Testis (tissue), 3 donors: ENCODE measurements around the gene SIN3A. TPM values are rescaled to one million over a fixed set of nuclear protein-coding genes. Genes with fewer than 3 reads are reported as not detected.

Experiments
- DNase-seq: peaks from one replicate; pipeline ENCODE4 v3.0.0-alpha.2; 2019
- H3K27ac ChIP-seq, 2 donors: fragments of 200-600 bp; sonication (generic); one replicate each; pipeline ENCODE4 v1.5.1; 2019
- H3K27me3 ChIP-seq: fragments of 200-600 bp; sonication (generic); one replicate; pipeline ENCODE4 v1.5.1; 2019
- H3K36me3 ChIP-seq: fragments of 200-600 bp; sonication (generic); one replicate; pipeline ENCODE4 v1.5.1; 2017; ENCODE audit warnings: low read depth; ENCODE audit errors: missing control alignments
- H3K4me1 ChIP-seq: fragments of 200-600 bp; sonication (generic); one replicate; pipeline ENCODE4 v1.5.1; 2019
- H3K4me3 ChIP-seq, 2 donors: fragments of 200-600 bp; sonication (generic); one replicate each; pipeline ENCODE4 v1.5.1; 2017 to 2019
- H3K9me3 ChIP-seq: fragments of 200-600 bp; sonication (generic); one replicate; pipeline ENCODE4 v1.5.1; 2017
- CTCF ChIP-seq, 3 experiments: fragments of 450-650 bp in 2 of 3; fragments of 200-600 bp in 1 of 3; sonication (generic) in 1 of 3; IDR thresholded peaks; one replicate each; pipeline ENCODE4 v1.5.1; 2016 to 2019; ENCODE audit warnings: antibody characterized with exemption in 3 of 3, mild to moderate bottlenecking in 2 of 3, moderate library complexity in 1 of 3
- POLR2A ChIP-seq: fragments of 450-650 bp; IDR thresholded peaks from one replicate; pipeline ENCODE4 v1.6.1; 2017; ENCODE audit warnings: antibody characterized with exemption, mild to moderate bottlenecking, moderate library complexity
- WGBS, 2 donors: methylation state at CpG; one replicate each; pipeline ENCODE4 v1.1.5; 2018; 5-methylcytosine and 5-hydroxymethylcytosine counted together
- intact Hi-C: fragments of 100-400 bp; cut with DNase I; formaldehyde crosslinking; loops from one replicate; pipeline ENCODE4 v1.15.1; 2023; ENCODE audit warnings: low total_unique reads
- polyA plus RNA-seq: library from polyadenylated mRNA; stranded (reverse); fragments of 350-450 nt; fragmentation: Illumina TruSeq; extraction: RNeasy Lipid Tissue Mini Kit (QIAGEN cat#74804); gene quantifications from one replicate; pipeline ENCODE4 v1.2.3, GENCODE V29; 2014; ENCODE audit warnings: low read depth, low replicate concordance; ENCODE audit not compliant: insufficient read depth
- total RNA-seq, 2 donors: library from RNA; depleted of rRNA; stranded (reverse); fragments of >200 nt; gene quantifications; one replicate each; pipeline ENCODE4 v1.2.3, GENCODE V29; 2016

The SIN3A gene
- total and polyA plus RNA-seq, 3 donors from 2014 or later = 65.9 to 100 (median 95.0) TPM

DNA sequence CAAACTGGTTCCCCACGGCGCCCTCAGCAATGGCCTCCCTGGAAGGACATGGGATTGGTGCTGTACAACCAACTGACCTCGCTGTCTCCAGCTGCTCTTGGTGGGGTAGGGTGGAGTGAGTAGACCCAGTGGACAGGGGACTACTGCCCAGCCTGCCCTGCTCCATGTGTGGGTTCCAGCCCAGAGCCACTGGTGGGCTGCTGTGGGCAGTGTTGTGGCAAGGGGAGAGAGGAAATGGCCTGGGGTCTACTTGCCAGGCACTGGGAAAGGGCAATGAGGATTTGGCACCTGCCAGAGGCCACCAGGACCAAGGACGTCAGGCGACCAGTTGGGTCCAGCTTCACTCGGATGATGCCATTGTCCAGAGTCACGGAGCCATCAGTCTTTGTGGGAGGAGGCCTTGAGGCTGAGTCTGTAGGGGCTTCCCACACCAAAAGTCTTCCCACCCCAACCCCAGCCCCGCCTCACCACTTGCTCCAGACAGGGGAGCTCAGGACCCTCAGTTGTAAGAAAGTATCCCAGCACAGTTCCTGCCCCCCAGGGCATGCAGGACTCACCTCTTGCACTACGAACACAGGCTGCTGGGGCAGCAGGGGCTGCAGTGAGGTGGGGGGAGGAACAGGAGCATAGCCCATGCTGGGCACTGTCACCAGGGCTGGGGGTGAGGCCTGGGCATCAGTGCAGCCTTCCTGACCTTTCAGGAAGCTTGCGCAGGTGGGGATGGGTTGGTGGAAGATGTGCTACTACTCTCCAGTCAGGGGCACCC is 92.5 kb downstream of the SIN3A start:
- H3K27ac ChIP-seq = no peak overlapping the region
- TF ChIP-seq POLR2A = no peak
- no peak for TF ChIP-seq CTCF (IDR thresholded peaks at IDR 0.05)
- intact Hi-C loops = no loop called here
- WGBS, 2 donors = 84 to 94% methylated on average over 4 to 10 of the region's 10 CpGs
- H3K4me1 ChIP-seq = no peaks in the 10 kb centered on the region
- no peak for DNase-seq
- no peaks in the 10 kb centered on the region for H3K36me3 ChIP-seq
- H3K9me3 ChIP-seq = no peaks in the 10 kb centered on the region
- no peak overlapping the region for H3K4me3 ChIP-seq
- no peaks in the 10 kb centered on the region for H3K27me3 ChIP-seq

DNA sequence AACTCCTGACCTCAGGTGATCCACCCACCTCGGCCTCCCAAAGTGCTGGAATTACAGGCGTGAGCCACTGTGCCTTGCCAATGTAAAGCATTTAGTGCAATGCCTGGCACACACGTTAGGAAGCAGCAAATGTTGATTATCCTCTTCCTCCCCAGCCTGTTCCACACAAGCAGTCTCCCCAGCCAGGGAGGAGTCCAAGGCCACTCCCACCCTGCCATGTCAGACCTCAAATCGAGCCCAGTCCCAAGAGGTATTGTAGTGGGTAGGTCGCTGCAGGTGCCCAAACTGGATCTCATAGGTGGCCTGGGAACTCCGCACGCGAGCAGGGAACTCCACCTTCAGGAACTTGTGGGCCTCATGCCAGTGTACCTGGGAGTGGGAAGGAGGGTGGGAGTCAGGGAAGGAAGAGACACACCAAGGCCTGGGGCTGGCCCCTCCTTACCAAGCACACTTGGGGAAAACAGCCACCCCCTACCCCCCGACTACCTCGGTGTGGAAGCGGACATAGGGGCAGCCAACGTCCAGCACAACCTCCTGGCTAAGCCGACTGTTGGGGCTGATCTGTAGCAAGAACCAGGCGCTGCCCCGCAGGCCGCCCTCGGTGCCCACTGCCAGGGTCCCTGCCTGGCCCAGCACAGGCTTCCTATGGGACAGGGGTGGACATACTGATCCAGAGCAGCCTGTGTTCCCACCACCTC is 93.4 kb downstream of the SIN3A start:
- Histone ChIP-seq H3K4me1 (no peaks in the 10 kb centered on the region), H3K27me3 (no peaks in the 10 kb centered on the region), H3K36me3 (no peaks in the 10 kb centered on the region), H3K27ac (no peak overlapping the region), H3K9me3 (no peaks in the 10 kb centered on the region), H3K4me3 (no peak overlapping the region)
- intact Hi-C loops = no loop called here
- no peak for TF ChIP-seq CTCF (IDR thresholded peaks at IDR 0.05)
- no peak for TF ChIP-seq POLR2A
- WGBS, 2 donors = 87 to 95% methylated on average over 10 to 17 of the region's 17 CpGs
- DNase-seq = no peak

DNA sequence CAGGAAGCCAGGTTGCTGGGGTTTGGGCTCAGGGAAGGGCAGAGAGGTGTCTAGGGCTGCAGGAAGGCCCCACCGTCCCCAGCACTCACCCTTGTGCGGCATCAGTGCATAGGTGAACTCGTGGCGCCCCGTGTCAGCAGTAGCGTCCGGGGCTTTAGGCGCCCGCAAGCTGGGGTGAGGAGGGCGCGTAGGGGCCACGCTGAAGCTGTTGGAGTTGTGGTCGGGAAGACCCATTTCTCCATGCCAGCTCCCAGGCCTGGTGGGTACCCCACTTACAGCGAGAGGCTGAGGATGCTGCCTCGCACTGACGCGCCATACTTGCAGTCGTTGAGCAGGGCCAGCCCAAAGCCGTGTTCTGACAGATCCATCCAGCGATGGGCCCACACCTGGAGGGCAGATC is 95.0 kb downstream of the SIN3A start:
- H3K27ac ChIP-seq = no peak overlapping the region
- H3K9me3 ChIP-seq = no peaks in the 10 kb centered on the region
- no peaks in the 10 kb centered on the region for H3K27me3 ChIP-seq
- intact Hi-C loops = no loop called here
- no peak overlapping the region for H3K4me3 ChIP-seq
- no peak for DNase-seq
- H3K4me1 ChIP-seq = no peaks in the 10 kb centered on the region
- TF ChIP-seq CTCF (IDR thresholded peaks at IDR 0.05) = no peak
- WGBS, 2 donors = 96 to 98% methylated on average over 20 of the region's 20 CpGs
- H3K36me3 ChIP-seq = no peaks in the 10 kb centered on the region

DNA sequence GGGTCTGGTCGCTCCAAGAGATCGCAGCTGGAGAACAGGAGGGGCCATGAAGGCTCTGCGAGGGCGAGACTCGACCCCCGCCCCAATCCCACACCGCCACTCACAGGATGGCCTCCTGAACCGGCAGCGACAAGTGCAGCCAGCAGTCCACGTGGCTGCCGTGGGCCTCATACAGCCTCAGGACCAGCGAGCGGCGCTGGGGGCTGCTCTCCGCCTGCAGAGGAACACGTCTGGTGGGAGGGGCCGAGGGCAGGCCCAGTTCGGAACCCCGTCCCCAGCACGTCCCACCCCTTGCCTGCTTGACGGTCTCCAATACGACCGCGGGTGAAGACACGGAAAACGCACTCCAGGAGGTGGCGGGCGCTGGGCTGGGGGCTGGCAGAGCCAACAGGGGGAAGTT is 95.5 kb downstream of the SIN3A start:
- no peaks in the 10 kb centered on the region for H3K4me1 ChIP-seq
- TF ChIP-seq CTCF (IDR thresholded peaks at IDR 0.05) = no peak
- TF ChIP-seq POLR2A = no peak
- DNase-seq = no peak
- H3K4me3 ChIP-seq = no peak overlapping the region
- 89% methylated on average over 21 to 28 of the region's 28 CpGs for whole genome bisulfite sequencing, 2 donors
- no peaks in the 10 kb centered on the region for H3K36me3 ChIP-seq
- H3K9me3 ChIP-seq = no peaks in the 10 kb centered on the region
- intact Hi-C loops = no loop called here
- no peak overlapping the region for H3K27ac ChIP-seq
- no peaks in the 10 kb centered on the region for H3K27me3 ChIP-seq
